Upper lobe of right lung (tissue), 1 donor: ENCODE measurements around the gene ARHGEF26. TPM values are rescaled to one million over a fixed set of nuclear protein-coding genes. Genes with fewer than 3 reads are reported as not detected.
A peak's percentile ranks its signal among the peaks of the same experiment; 100 is the strongest.

Source experiments
- ATAC-seq: fragments of 200-7000 bp; cut with Tn5 transposase; one replicate; pipeline ENCODE4 v1.9.1; 2020; ENCODE audit warnings: mild to moderate bottlenecking, moderate library complexity
- DNase-seq: peaks from one replicate; pipeline ENCODE4 v3.0.0-alpha.2; 2020
- H3K27ac ChIP-seq: fragments of 200-600 bp; one replicate; pipeline ENCODE4 v1.8.0; 2022
- H3K27me3 ChIP-seq: fragments of 200-600 bp; one replicate; pipeline ENCODE4 v1.8.0; 2022; ENCODE audit warnings: mild to moderate bottlenecking
- H3K36me3 ChIP-seq: fragments of 200-600 bp; one replicate; pipeline ENCODE4 v1.8.0; 2022
- H3K4me1 ChIP-seq: fragments of 200-600 bp; one replicate; pipeline ENCODE4 v1.8.0; 2022
- H3K4me3 ChIP-seq: fragments of 200-600 bp; one replicate; pipeline ENCODE4 v1.8.0; 2022; ENCODE audit warnings: mild to moderate bottlenecking
- H3K9me3 ChIP-seq: fragments of 200-600 bp; one replicate; pipeline ENCODE4 v1.8.0; 2022
- intact Hi-C: fragments of 100-400 bp; cut with DNase I; formaldehyde crosslinking; loops from one replicate; pipeline ENCODE4 v1.11.0; 2022
- total RNA-seq: library from RNA; stranded (reverse); fragmentation: NEBNext Ultra II Directional; extraction: Animal tissue kit (Norgen Biotek cat#: 25700); gene quantifications from one replicate; pipeline ENCODE4 v1.2.1, GENCODE V29; 2021
- TF ChIP-seq, protein P1 (sequence below): fragments of 200-600 bp; IDR thresholded peaks from one replicate; pipeline ENCODE4 v1.8.0; 2022; ENCODE audit warnings: antibody characterized with exemption
- donor health status: DM: no; HTN: yes; CAD: no; lungs with severe emphysema.

Gene ARHGEF26
- total RNA-seq, 1 donor from 2014 or later: 58.8 TPM

DNA sequence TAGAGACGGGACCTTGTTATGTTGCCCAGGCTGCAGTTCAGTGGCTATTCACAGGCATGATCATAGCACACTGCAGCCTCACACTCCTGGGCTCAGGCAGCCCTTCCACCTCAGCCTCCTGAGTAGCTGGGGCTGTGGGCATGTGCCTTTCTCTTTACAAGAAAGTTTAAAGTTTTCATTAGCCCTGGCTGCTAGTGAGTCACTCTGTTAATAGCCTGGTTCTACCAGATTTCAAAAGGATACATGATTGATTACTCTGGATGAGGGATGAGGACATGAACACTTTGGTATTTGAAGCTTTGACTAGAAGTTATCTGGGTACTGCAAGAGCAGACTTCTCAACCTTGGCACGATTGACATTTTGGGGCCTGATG lies 108.0 kb downstream of the ARHGEF26 start:
- Histone ChIP-seq H3K27ac (peak overlapping the region; percentile 19), H3K4me1 (peaks cover 3% of the 10 kb centered on the region), H3K36me3 (no peaks in the 10 kb centered on the region), H3K27me3 (no peaks in the 10 kb centered on the region), H3K9me3 (no peaks in the 10 kb centered on the region), H3K4me3 (no peak overlapping the region)
- TF ChIP-seq, protein P1, sequence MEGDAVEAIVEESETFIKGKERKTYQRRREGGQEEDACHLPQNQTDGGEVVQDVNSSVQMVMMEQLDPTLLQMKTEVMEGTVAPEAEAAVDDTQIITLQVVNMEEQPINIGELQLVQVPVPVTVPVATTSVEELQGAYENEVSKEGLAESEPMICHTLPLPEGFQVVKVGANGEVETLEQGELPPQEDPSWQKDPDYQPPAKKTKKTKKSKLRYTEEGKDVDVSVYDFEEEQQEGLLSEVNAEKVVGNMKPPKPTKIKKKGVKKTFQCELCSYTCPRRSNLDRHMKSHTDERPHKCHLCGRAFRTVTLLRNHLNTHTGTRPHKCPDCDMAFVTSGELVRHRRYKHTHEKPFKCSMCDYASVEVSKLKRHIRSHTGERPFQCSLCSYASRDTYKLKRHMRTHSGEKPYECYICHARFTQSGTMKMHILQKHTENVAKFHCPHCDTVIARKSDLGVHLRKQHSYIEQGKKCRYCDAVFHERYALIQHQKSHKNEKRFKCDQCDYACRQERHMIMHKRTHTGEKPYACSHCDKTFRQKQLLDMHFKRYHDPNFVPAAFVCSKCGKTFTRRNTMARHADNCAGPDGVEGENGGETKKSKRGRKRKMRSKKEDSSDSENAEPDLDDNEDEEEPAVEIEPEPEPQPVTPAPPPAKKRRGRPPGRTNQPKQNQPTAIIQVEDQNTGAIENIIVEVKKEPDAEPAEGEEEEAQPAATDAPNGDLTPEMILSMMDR: no peak
- intact Hi-C loops: no loop called here
- DNase-seq: no peak
- ATAC-seq: no peak

DNA sequence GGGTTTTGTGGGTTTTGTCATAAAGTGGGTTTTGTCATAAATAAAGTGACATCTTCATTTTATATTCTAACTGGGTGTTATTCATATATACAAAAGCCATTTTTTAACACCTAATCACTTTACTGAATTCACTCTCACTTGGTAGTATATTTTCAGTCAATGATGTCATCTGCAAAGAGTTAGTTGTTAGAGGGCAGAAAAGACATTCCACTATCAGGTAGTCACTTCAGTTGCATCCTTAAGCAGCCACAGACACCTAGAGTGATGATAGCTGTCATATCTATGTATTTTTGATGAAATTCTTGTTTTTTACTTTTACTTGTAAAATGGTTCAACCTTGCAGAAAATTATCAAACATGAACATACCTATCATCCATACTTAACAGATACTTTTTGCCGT lies 114.1 kb downstream of the ARHGEF26 start:
- TF ChIP-seq, protein P1: no peak
- Histone ChIP-seq H3K9me3 (no peaks in the 10 kb centered on the region), H3K27me3 (no peaks in the 10 kb centered on the region), H3K27ac (no peak overlapping the region), H3K4me3 (no peak overlapping the region), H3K4me1 (peaks cover 5% of the 10 kb centered on the region), H3K36me3 (no peaks in the 10 kb centered on the region)
- intact Hi-C loops: no loop called here
- DNase-seq (no peak), ATAC-seq (no peak)

DNA sequence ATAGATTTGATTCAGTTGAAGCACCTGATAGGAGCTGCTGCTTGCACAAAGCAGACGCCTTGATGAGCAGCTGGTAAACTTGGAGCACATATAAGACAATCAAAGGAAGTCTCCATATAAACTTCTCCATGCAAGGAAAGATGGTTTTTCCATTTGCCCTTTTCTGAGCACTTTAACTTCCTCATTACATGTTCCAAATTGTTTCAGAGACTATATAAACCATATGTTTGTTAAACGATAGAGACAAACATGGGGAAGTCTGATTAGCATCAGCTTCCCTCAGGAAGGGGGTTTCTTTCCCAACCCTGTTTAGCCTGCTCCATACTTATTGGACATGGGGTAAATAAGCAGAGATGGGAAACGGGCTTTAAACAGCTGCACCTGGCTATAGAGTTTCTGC lies 115.1 kb downstream of the ARHGEF26 start:
- no peaks in the 10 kb centered on the region for H3K9me3 ChIP-seq
- ATAC-seq (no peak), DNase-seq (no peak)
- H3K4me3 ChIP-seq: no peak overlapping the region
- H3K4me1 ChIP-seq: peaks cover 5% of the 10 kb centered on the region
- no peak overlapping the region for H3K27ac ChIP-seq
- intact Hi-C loops: no loop called here
- no peaks in the 10 kb centered on the region for H3K36me3 ChIP-seq
- no peaks in the 10 kb centered on the region for H3K27me3 ChIP-seq
- TF ChIP-seq, protein P1: no peak

DNA sequence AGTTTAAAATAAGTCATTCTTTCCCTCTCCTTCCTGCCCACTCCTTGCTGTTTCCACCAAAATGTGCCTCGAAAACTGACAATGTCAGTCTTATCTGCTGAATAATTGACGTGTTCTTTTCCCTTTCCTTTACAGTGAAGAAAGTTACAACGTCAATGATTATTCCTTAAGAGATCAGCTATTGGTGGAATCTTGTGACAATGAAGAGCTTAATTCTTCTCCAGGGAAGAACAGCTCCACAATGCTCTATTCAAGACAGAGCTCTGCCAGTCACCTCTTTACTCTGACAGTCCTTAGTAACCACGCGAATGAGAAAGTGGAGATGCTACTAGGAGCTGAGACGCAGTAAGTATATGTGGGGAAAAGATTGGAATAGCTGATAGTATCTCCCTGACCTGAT lies 119.0 kb downstream of the ARHGEF26 start:
- Histone ChIP-seq H3K9me3 (no peaks in the 10 kb centered on the region), H3K36me3 (no peaks in the 10 kb centered on the region), H3K27me3 (no peaks in the 10 kb centered on the region), H3K27ac (no peak overlapping the region), H3K4me3 (no peak overlapping the region), H3K4me1 (peaks cover 5% of the 10 kb centered on the region)
- ATAC-seq (no peak), DNase-seq (no peak)
- intact Hi-C loops: loop anchor here (10.0 kb wide), 1 partner anchor 145 kb away; no protein-coding TSS in a partner anchor
- TF ChIP-seq, protein P1: no peak

DNA sequence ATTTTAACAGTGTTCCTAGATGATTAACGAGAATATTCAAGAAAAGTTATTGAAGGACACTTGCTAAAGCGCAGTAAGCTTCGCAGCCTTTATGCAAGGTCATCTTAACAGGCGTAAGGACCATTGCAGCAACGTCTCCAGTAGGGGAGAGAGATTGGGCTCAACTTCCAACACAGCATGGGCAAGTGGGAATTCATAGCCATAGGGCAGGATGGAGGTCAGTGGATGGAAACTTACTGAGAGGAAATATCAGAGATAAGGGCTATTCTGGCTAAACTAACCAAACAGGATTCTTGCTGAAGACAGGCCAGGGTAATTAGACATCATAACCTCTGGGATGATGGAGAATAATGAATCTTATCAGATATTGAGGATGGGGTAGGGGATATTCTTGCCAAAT lies 120.3 kb downstream of the ARHGEF26 start:
- Histone ChIP-seq H3K36me3 (no peaks in the 10 kb centered on the region), H3K9me3 (no peaks in the 10 kb centered on the region), H3K27me3 (no peaks in the 10 kb centered on the region), H3K4me1 (no peaks in the 10 kb centered on the region), H3K4me3 (no peak overlapping the region), H3K27ac (no peak overlapping the region)
- DNase-seq (no peak), ATAC-seq (no peak)
- intact Hi-C loops: loop anchor here (10.0 kb wide), 1 partner anchor 147 kb away; no protein-coding TSS in a partner anchor
- TF ChIP-seq, protein P1: no peak

DNA sequence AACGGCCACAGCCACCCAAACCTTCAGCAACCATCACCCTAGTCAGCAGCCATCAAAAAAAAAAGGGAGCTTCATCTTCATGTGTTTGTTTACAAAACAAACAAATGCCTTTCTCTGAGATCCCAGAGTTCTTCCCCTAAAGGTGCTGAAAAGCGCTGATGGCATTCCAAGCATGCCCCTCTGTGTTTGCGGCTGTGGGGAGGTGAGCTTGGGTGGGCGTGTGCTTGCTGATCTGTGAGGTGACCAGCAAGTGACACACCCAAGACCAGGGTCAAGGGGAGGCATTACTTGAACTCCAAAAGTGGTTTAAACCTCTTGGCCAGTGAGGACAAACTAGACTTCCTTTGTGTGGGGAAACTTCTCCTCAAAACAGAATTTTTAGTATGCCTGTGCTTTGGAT lies 121.6 kb downstream of the ARHGEF26 start:
- TF ChIP-seq, protein P1: no peak
- DNase-seq (no peak), ATAC-seq (peak; percentile 35)
- Histone ChIP-seq H3K27ac (peak overlapping the region; percentile 4), H3K9me3 (no peaks in the 10 kb centered on the region), H3K36me3 (no peaks in the 10 kb centered on the region), H3K4me3 (no peak overlapping the region), H3K27me3 (no peaks in the 10 kb centered on the region), H3K4me1 (no peaks in the 10 kb centered on the region)
- intact Hi-C loops: loop anchor here (10.0 kb wide), 1 partner anchor 148 kb away; no protein-coding TSS in a partner anchor
